IgD-negative memory B cell (primary cell): Measurements from ENCODE around the gene FAM20C. TPM values are rescaled to one million over a fixed set of nuclear protein-coding genes. Genes with fewer than 3 reads are reported as not detected.

ENCODE experiments used
- H3K27ac Mint-ChIP-seq, 3 donors: one replicate each; pipeline ENCODE4 v1.8.0; 2020 to 2022; ENCODE audit warnings: mild to moderate bottlenecking in 3 of 3, mixed read lengths in 3 of 3, moderate library complexity in 1 of 3
- H3K27me3 Mint-ChIP-seq: one replicate; pipeline ENCODE4 v1.8.0; 2021; ENCODE audit warnings: mixed read lengths
- H3K36me3 Mint-ChIP-seq: one replicate; pipeline ENCODE4 v1.8.0; 2020; ENCODE audit warnings: mild to moderate bottlenecking, mixed read lengths
- H3K4me1 Mint-ChIP-seq, 3 donors: one replicate each; pipeline ENCODE4 v1.8.0; 2020 to 2022; ENCODE audit warnings: mixed read lengths in 3 of 3, mild to moderate bottlenecking in 1 of 3
- H3K4me3 Mint-ChIP-seq, 4 donors: one replicate each; pipeline ENCODE4 v1.8.0; 2020 to 2022; ENCODE audit warnings: mild to moderate bottlenecking in 4 of 4, mixed read lengths in 4 of 4, moderate library complexity in 3 of 4
- H3K9me3 Mint-ChIP-seq, 3 donors: one replicate each; pipeline ENCODE4 v1.8.0; 2020 to 2021; ENCODE audit warnings: mixed read lengths in 3 of 3, mild to moderate bottlenecking in 1 of 3
- polyA plus RNA-seq: library from polyadenylated mRNA; unstranded; fragments of 300-500 nt; fragmentation: Illumina TruSeq; gene quantifications from one replicate; pipeline ENCODE4 v1.2.3, GENCODE V29; 2021

FAM20C gene
- polyA plus RNA-seq, 1 donor from 2014 or later, result not detected

GRCh38 chr7:214410-215212 is 22.2 kb downstream of the FAM20C start:
- no peaks in the 10 kb centered on the region for H3K4me1 Mint-ChIP-seq
- H3K9me3 Mint-ChIP-seq, result peaks cover 0 to 3% (median 0%) of the 10 kb centered on the region in 3 donors
- H3K4me3 Mint-ChIP-seq, result no peak overlapping the region
- H3K36me3 Mint-ChIP-seq, result no peaks in the 10 kb centered on the region
- H3K27ac Mint-ChIP-seq, result no peak overlapping the region
- no peaks in the 10 kb centered on the region for H3K27me3 Mint-ChIP-seq

GRCh38 chr7:216360-217300 is 24.3 kb downstream of the FAM20C start:
- Mint-ChIP-seq H3K4me1 (peaks cover 0 to 1% (median 0%) of the 10 kb centered on the region in 3 donors), H3K27me3 (no peaks in the 10 kb centered on the region), H3K36me3 (no peaks in the 10 kb centered on the region), H3K4me3 (no peak overlapping the region), H3K9me3 (peaks cover 0 to 3% (median 0%) of the 10 kb centered on the region in 3 donors), H3K27ac (no peak overlapping the region)

- Mint-ChIP-seq H3K36me3 (no peaks in the 10 kb centered on the region), H3K4me3 (no peak overlapping the region), H3K27ac (no peak overlapping the region), H3K27me3 (no peaks in the 10 kb centered on the region), H3K9me3 (peaks cover 0 to 3% (median 0%) of the 10 kb centered on the region in 3 donors), H3K4me1 (peaks cover 0 to 1% (median 0%) of the 10 kb centered on the region in 3 donors)
Observed at GRCh38 chr7:217781-218180, 25.4 kb downstream of the FAM20C start.

GRCh38 chr7:218316-218715 is 25.9 kb downstream of the FAM20C start:
- Mint-ChIP-seq H3K27ac (no peak overlapping the region), H3K4me1 (peaks cover 0 to 1% (median 0%) of the 10 kb centered on the region in 3 donors), H3K4me3 (no peak overlapping the region), H3K9me3 (peaks cover 0 to 3% (median 0%) of the 10 kb centered on the region in 3 donors), H3K27me3 (no peaks in the 10 kb centered on the region), H3K36me3 (no peaks in the 10 kb centered on the region)

GRCh38 chr7:218896-219580 is 26.7 kb downstream of the FAM20C start:
- Mint-ChIP-seq H3K4me1 (peaks cover 0 to 1% (median 0%) of the 10 kb centered on the region in 3 donors), H3K27ac (no peak overlapping the region), H3K9me3 (no peaks in the 10 kb centered on the region), H3K36me3 (no peaks in the 10 kb centered on the region), H3K27me3 (no peaks in the 10 kb centered on the region), H3K4me3 (no peak overlapping the region)

GRCh38 chr7:219581-220150 is 27.3 kb downstream of the FAM20C start:
- H3K36me3 Mint-ChIP-seq, result no peaks in the 10 kb centered on the region
- H3K27me3 Mint-ChIP-seq, result no peaks in the 10 kb centered on the region
- H3K27ac Mint-ChIP-seq, result no peak overlapping the region
- peaks cover 0 to 1% (median 0%) of the 10 kb centered on the region in 3 donors for H3K4me1 Mint-ChIP-seq
- H3K4me3 Mint-ChIP-seq, result no peak overlapping the region
- H3K9me3 Mint-ChIP-seq, result no peaks in the 10 kb centered on the region

- Mint-ChIP-seq H3K27ac (no peak overlapping the region), H3K4me3 (no peak overlapping the region), H3K27me3 (no peaks in the 10 kb centered on the region)
Observed at GRCh38 chr7:220151-220841, 27.9 kb downstream of the FAM20C start.

GRCh38 chr7:221978-222715 is 29.8 kb downstream of the FAM20C start:
- no peaks in the 10 kb centered on the region for H3K36me3 Mint-ChIP-seq
- H3K4me3 Mint-ChIP-seq, result no peak overlapping the region
- peaks cover 0 to 1% (median 0%) of the 10 kb centered on the region in 3 donors for H3K4me1 Mint-ChIP-seq
- H3K9me3 Mint-ChIP-seq, result no peaks in the 10 kb centered on the region
- H3K27me3 Mint-ChIP-seq, result no peaks in the 10 kb centered on the region
- H3K27ac Mint-ChIP-seq, result no peak overlapping the region

More at GRCh38 chr7:220151-220841, 27.9 kb downstream of the FAM20C start:
- Mint-ChIP-seq H3K36me3 (no peaks in the 10 kb centered on the region), H3K4me1 (peaks cover 0 to 1% (median 0%) of the 10 kb centered on the region in 3 donors), H3K9me3 (no peaks in the 10 kb centered on the region)

GRCh38 chr7:222716-223041 is 30.3 kb downstream of the FAM20C start:
- Mint-ChIP-seq H3K4me1 (peaks cover 0 to 1% (median 0%) of the 10 kb centered on the region in 3 donors), H3K27ac (no peak overlapping the region), H3K27me3 (no peaks in the 10 kb centered on the region), H3K36me3 (no peaks in the 10 kb centered on the region), H3K9me3 (no peaks in the 10 kb centered on the region), H3K4me3 (no peak overlapping the region)

- Mint-ChIP-seq H3K36me3 (no peaks in the 10 kb centered on the region), H3K27ac (no peak overlapping the region), H3K4me3 (no peak overlapping the region), H3K4me1 (peaks cover 0 to 1% (median 0%) of the 10 kb centered on the region in 3 donors), H3K9me3 (no peaks in the 10 kb centered on the region), H3K27me3 (no peaks in the 10 kb centered on the region)
Observed at GRCh38 chr7:223118-223800, 30.9 kb downstream of the FAM20C start.

- no peaks in the 10 kb centered on the region for H3K9me3 Mint-ChIP-seq
- H3K27ac Mint-ChIP-seq, result no peak overlapping the region
- H3K4me1 Mint-ChIP-seq, result peaks cover 0 to 1% (median 0%) of the 10 kb centered on the region in 3 donors
- no peak overlapping the region for H3K4me3 Mint-ChIP-seq
- H3K27me3 Mint-ChIP-seq, result no peaks in the 10 kb centered on the region
- H3K36me3 Mint-ChIP-seq, result no peaks in the 10 kb centered on the region
Observed at GRCh38 chr7:223861-224260, 31.5 kb downstream of the FAM20C start.

- Mint-ChIP-seq H3K4me1 (no peaks in the 10 kb centered on the region), H3K4me3 (no peak overlapping the region), H3K27me3 (peaks cover 2% of the 10 kb centered on the region), H3K27ac (no peak overlapping the region), H3K9me3 (no peaks in the 10 kb centered on the region), H3K36me3 (no peaks in the 10 kb centered on the region)
Observed at GRCh38 chr7:226281-226895, 34.0 kb downstream of the FAM20C start.

- H3K27me3 Mint-ChIP-seq, result peaks cover 2% of the 10 kb centered on the region
- no peaks in the 10 kb centered on the region for H3K4me1 Mint-ChIP-seq
- no peak overlapping the region for H3K4me3 Mint-ChIP-seq
- H3K9me3 Mint-ChIP-seq, result no peaks in the 10 kb centered on the region
- no peaks in the 10 kb centered on the region for H3K36me3 Mint-ChIP-seq
- H3K27ac Mint-ChIP-seq, result no peak overlapping the region
Observed at GRCh38 chr7:227926-228325, 35.6 kb downstream of the FAM20C start.
